DND-41 (cell line): ENCODE results near the gene TUBA3C.
"Not testable (repeated sequence)": the region's sequence is repeated elsewhere in the genome, so short reads cannot be mapped to it uniquely, and the experiment has no call there.

Experiments used
- ATAC-seq: fragments of 200-7000 bp; cut with Tn5 transposase; 3 replicates; pipeline ENCODE4 v1.9.1; 2021; ENCODE audit warnings: low read depth; ENCODE audit not compliant: insufficient read depth
- DNase-seq: peaks from one replicate; pipeline ENCODE4 v3.0.0-alpha.2; 2020
- H2AFZ ChIP-seq: 2 replicates; pipeline ENCODE4 v1.6.0; 2012; ENCODE audit warnings: low read depth, low read length
- H3K27ac ChIP-seq: 2 replicates; pipeline ENCODE4 v1.5.1; 2012; ENCODE audit warnings: low read length, inconsistent platforms
- H3K27me3 ChIP-seq: fragments of 200-600 bp; sonication (generic); 2 replicates; pipeline ENCODE4 v1.6.0; 2012; ENCODE audit warnings: low read length, mild to moderate bottlenecking, inconsistent platforms; ENCODE audit not compliant: insufficient read depth, poor library complexity
- H3K36me3 ChIP-seq: 2 replicates; pipeline ENCODE4 v1.5.1; 2012; ENCODE audit warnings: low read length, inconsistent platforms; ENCODE audit not compliant: insufficient read depth
- H3K4me1 ChIP-seq: 2 replicates; pipeline ENCODE4 v1.5.1; 2012; ENCODE audit warnings: mild to moderate bottlenecking, low read length; ENCODE audit not compliant: insufficient read depth
- H3K4me2 ChIP-seq: 2 replicates; pipeline ENCODE4 v1.6.0; 2012; ENCODE audit warnings: mild to moderate bottlenecking, moderate library complexity, low read length, inconsistent platforms; ENCODE audit not compliant: insufficient read depth
- H3K4me3 ChIP-seq, 2 experiments: fragments of 200-600 bp in 1 of 2; shearing (Covaris generic) in 1 of 2; 2 replicates each; pipeline ENCODE4 v1.5.1; 2012 to 2016; ENCODE audit warnings: inconsistent platforms in 2 of 2, low read length in 2 of 2, mild to moderate bottlenecking in 2 of 2, low read depth in 1 of 2, moderate library complexity in 1 of 2
- H3K79me2 ChIP-seq: 2 replicates; pipeline ENCODE4 v1.6.0; 2012; ENCODE audit warnings: low read length, inconsistent platforms; ENCODE audit not compliant: insufficient read depth
- H3K9ac ChIP-seq: 2 replicates; pipeline ENCODE4 v1.6.0; 2012; ENCODE audit warnings: low read depth, mild to moderate bottlenecking, inconsistent platforms, low read length, moderate library complexity
- H3K9me3 ChIP-seq: 2 replicates; pipeline ENCODE4 v1.5.1; 2012; ENCODE audit warnings: low read length, moderate library complexity, mild to moderate bottlenecking, inconsistent platforms; ENCODE audit not compliant: insufficient read depth, severe bottlenecking
- H4K20me1 ChIP-seq: 2 replicates; pipeline ENCODE4 v1.6.0; 2012; ENCODE audit warnings: low read length; ENCODE audit not compliant: insufficient read depth
- EZH2 ChIP-seq: IDR thresholded peaks from 3 replicates; pipeline ENCODE4 v1.6.1; 2012; ENCODE audit warnings: borderline replicate concordance, low read depth, mild to moderate bottlenecking, moderate library complexity, low read length, inconsistent platforms; ENCODE audit not compliant: severe bottlenecking
- TF ChIP-seq, protein P1 (sequence below): IDR thresholded peaks from 2 replicates; pipeline ENCODE4 v1.5.1; 2012; ENCODE audit warnings: borderline replicate concordance, low read length, moderate library complexity, mild to moderate bottlenecking; ENCODE audit not compliant: poor library complexity, severe bottlenecking; ENCODE audit errors: extremely low read depth

Gene TUBA3C

DNA sequence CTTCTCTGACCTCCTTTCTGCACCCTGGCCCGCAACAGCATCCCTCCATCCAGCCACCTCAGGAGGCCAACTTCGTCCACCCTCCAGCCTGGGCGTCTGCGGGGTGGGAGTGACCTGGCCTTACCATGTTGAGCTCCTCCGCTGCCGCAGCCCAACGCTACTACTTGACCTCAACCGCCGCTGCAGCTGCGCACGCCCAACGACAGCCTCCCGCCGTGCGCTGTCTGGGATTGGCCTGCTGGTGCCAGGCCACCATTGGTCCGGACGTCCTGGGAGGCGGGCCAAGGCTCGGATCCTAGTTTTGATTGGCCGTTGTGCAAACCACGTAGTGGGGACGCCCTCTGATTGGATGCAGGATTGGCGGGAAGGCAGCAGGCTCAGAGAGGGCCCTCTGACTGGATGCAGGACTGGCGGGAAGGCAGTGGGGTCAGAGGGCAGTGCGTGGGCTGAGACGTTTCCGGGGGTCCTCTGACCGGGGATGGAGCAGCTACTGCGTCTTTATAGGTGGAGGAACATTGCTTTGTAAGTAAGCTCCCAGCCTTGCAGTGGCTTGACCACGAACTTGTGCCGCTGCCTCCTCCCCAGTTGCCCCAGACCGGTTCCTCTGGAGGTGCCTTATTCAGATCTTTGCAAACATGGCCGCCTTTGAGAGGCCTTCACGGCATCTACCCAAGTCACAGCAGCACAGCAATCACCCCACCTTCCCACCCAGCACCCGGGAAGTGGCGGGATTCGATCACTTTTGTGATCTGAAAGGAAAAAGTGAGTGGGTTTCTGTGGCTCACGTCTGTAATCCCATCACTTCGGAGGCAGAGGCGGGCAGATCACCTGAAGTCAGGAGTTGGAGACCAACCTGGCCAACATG, at the start of gene TUBA3C:
Gene TUBA3C (minus strand): TSS at position 204 of the 865 bp plus-strand sequence. CDS start 77 bp downstream, at position 127.
- no peaks in the 10 kb centered on the region for H3K27me3 ChIP-seq

DNA sequence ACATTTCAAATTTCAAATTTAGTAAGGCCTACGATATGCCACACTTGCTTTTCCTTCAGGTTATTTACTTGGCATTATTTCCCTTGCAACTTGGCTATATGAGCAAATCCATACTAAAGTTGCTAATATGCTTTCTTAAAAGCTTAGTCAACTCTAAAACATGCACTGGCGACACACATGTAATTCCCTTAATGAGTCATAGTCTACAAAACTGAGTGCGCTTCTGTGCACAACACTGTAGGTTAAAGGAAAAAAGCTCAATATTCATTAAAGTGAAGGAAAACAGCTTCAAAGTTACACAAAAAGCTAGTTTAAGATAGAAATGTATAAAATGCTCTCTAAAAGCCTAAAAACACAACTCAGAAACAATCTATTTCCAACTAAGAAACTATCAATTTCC, 25.8 kb upstream of the TUBA3C start:
- not testable (repeated sequence) for H3K4me1 ChIP-seq, H3K9me3 ChIP-seq, DNase-seq, H3K79me2 ChIP-seq, H4K20me1 ChIP-seq, H3K36me3 ChIP-seq, H3K4me2 ChIP-seq, H3K4me3 ChIP-seq, ATAC-seq, H3K27me3 ChIP-seq, H3K27ac ChIP-seq, H3K9ac ChIP-seq, H2AFZ ChIP-seq

More for the DNA sequence above, at the start of gene TUBA3C:
- ATAC-seq (no peak), DNase-seq (no peak)
- no peak within 1 kb of the TSS for H3K27ac ChIP-seq
- H3K36me3 ChIP-seq = no peaks in the 10 kb centered on the region
- H3K4me3 ChIP-seq = no peak within 1 kb of the TSS
- no peak within 1 kb of the TSS for H3K9ac ChIP-seq
- TF ChIP-seq EZH2 = no peak
- TF ChIP-seq, protein P1, sequence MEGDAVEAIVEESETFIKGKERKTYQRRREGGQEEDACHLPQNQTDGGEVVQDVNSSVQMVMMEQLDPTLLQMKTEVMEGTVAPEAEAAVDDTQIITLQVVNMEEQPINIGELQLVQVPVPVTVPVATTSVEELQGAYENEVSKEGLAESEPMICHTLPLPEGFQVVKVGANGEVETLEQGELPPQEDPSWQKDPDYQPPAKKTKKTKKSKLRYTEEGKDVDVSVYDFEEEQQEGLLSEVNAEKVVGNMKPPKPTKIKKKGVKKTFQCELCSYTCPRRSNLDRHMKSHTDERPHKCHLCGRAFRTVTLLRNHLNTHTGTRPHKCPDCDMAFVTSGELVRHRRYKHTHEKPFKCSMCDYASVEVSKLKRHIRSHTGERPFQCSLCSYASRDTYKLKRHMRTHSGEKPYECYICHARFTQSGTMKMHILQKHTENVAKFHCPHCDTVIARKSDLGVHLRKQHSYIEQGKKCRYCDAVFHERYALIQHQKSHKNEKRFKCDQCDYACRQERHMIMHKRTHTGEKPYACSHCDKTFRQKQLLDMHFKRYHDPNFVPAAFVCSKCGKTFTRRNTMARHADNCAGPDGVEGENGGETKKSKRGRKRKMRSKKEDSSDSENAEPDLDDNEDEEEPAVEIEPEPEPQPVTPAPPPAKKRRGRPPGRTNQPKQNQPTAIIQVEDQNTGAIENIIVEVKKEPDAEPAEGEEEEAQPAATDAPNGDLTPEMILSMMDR = no peak
- H3K4me1 ChIP-seq = no peaks in the 10 kb centered on the region
- peaks cover 3% of the 10 kb centered on the region for H3K9me3 ChIP-seq
- H3K4me2 ChIP-seq = no peak within 1 kb of the TSS
- H4K20me1 ChIP-seq = no peaks in the 10 kb centered on the region
- H2AFZ ChIP-seq = no peak within 1 kb of the TSS
- H3K79me2 ChIP-seq = no peaks in the 10 kb centered on the region

DNA sequence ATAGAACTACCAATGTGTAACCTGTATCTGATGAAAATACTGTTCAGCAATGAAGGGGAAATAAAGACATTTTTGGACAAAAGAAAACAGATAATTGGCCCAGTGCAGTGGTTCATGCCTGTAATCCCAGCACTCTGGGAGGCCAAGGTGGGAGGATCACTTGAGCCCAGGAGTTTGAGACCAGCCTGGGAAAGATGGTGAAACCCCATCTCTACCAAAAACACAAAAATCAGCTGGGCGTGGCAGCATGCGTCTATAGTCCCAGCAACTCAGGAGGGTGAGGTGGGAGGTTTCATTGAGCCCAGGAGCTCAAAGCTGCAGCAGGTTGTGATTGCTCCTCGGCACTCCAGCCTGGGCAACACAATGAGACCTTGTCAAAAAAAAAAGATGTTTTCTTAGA, 11.0 kb upstream of the TUBA3C start:
- not testable (repeated sequence) for H3K27me3 ChIP-seq, H3K79me2 ChIP-seq, H3K27ac ChIP-seq, H3K9ac ChIP-seq, ATAC-seq, DNase-seq, H3K4me3 ChIP-seq, H3K4me2 ChIP-seq, H4K20me1 ChIP-seq, H3K36me3 ChIP-seq, H3K9me3 ChIP-seq, H3K4me1 ChIP-seq, H2AFZ ChIP-seq

DNA sequence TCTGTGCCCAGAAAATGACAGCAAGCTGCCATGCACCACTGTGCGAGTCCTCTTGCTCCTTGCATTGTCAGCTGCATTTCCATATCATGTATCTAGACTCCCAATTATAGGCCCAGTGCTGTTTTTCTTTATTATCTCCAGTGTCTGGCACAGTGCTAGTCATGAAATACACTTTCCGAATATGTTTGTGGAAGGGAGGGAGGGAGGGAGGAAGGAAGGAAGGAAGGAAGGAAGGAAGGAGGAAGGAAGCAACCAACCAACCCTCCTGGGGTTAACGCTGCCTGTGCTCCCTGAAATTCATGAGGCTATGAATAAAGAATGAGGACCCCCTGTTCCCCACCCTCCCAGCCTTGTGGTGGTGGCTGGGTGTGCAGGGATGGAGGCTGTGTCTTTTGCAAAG, 8.3 kb upstream of the TUBA3C start:
- H3K9ac ChIP-seq, ATAC-seq, H3K9me3 ChIP-seq, DNase-seq, H4K20me1 ChIP-seq, H3K36me3 ChIP-seq, H3K4me1 ChIP-seq, H3K27me3 ChIP-seq, H2AFZ ChIP-seq, H3K4me2 ChIP-seq, H3K27ac ChIP-seq, H3K4me3 ChIP-seq, H3K79me2 ChIP-seq: not testable (repeated sequence)

DNA sequence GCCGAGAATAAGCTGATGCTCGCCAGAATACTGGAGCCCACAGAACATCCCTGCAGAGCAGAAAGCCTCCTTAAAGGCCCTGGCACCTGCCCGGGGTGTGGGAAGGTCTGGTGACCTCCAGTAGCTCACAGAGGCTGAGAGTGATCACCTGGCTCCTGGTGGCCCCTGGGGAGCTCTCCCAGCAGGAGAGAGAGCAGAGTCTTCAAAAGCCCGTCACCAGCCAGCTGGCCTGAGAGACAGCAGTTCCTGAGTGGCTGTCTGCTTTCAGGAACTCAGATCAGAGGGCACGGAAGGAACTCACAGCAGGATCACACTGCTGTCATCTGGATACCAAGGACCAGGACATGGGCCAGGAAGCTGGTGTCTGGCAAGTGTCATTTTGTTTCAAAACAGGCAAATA, 7.7 kb upstream of the TUBA3C start:
- H3K9me3 ChIP-seq, H3K9ac ChIP-seq, H3K27me3 ChIP-seq, H4K20me1 ChIP-seq, H3K79me2 ChIP-seq, DNase-seq, H3K4me2 ChIP-seq, H3K4me3 ChIP-seq, ATAC-seq, H2AFZ ChIP-seq, H3K27ac ChIP-seq, H3K36me3 ChIP-seq, H3K4me1 ChIP-seq: not testable (repeated sequence)
